ENCODE measurements around the gene AHSG.

DNA sequence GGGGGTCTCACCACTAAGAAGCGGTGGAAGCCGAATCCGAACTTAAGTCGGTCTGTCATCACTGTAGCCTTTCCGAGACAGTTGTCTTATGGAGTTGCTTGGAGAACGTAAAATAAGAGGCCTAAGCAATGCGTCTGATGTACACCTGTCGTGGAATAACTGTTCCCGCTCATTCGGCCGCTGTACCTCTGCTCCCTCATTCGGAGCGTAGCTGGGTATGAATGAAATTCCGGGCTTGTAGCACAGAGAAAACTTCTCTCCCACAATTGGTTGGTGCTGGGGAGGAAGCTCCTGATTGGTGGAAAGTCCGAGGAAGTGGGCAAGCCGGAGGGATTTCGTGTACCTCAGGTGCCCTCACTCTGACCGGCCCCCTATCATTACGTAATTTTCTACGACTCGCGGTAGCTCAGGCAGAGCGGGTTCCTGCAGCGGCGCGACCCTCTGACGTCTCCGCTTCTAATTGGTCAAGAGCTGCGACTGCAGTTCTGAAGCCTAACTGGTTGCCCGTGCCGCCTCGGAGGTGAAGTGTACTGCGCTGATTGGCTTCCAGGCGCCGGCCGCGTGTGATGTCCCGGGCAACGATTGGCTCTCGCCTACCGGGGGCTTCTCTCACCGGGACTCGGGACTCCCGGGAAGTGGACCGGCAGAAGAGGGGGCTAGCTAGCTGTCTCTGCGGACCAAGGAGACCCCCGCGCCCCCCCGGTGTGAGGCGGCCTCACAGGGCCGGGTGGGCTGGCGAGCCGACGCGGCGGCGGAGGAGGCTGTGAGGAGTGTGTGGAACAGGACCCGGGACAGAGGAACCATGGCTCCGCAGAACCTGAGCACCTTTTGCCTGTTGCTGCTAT lies 42.5 kb upstream of the AHSG start, which contains the start of gene DNAJB11:
- TF ChIP-seq, protein P1, sequence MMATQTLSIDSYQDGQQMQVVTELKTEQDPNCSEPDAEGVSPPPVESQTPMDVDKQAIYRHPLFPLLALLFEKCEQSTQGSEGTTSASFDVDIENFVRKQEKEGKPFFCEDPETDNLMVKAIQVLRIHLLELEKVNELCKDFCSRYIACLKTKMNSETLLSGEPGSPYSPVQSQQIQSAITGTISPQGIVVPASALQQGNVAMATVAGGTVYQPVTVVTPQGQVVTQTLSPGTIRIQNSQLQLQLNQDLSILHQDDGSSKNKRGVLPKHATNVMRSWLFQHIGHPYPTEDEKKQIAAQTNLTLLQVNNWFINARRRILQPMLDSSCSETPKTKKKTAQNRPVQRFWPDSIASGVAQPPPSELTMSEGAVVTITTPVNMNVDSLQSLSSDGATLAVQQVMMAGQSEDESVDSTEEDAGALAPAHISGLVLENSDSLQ (IDR thresholded peaks at IDR 0.05) = no peak
- no peak for TF ChIP-seq HDGF (IDR thresholded peaks at IDR 0.05; ENCODE audit: borderline replicate concordance)
- no peak for TF ChIP-seq FOXK2 (IDR thresholded peaks at IDR 0.05)
- no peak for TF ChIP-seq BHLHE40 (IDR thresholded peaks at IDR 0.05; ENCODE audit: borderline replicate concordance)
- no peak for TF ChIP-seq SUZ12 (IDR thresholded peaks at IDR 0.05)
- TF ChIP-seq ELF4 (IDR thresholded peaks at IDR 0.05) = no peak
- TF ChIP-seq FOXM1 (IDR thresholded peaks at IDR 0.05; ENCODE audit: borderline replicate concordance) = no peak
- no peak for TF ChIP-seq ZNF384 (IDR thresholded peaks at IDR 0.05)
- no peak for TF ChIP-seq TARDBP (IDR thresholded peaks at IDR 0.05)
- TF ChIP-seq FOXA1 (IDR thresholded peaks at IDR 0.05) = no peak
- no peak for TF ChIP-seq ARNT (IDR thresholded peaks at IDR 0.05)

Data from HEK293T (cell line).